ENCODE data around the gene PAX7. TPM values are rescaled to one million over a fixed set of nuclear protein-coding genes. Genes with fewer than 3 reads are reported as not detected.

PAX7 gene
- total RNA-seq, 2 experiments from 2014 or later: not detected

DNA sequence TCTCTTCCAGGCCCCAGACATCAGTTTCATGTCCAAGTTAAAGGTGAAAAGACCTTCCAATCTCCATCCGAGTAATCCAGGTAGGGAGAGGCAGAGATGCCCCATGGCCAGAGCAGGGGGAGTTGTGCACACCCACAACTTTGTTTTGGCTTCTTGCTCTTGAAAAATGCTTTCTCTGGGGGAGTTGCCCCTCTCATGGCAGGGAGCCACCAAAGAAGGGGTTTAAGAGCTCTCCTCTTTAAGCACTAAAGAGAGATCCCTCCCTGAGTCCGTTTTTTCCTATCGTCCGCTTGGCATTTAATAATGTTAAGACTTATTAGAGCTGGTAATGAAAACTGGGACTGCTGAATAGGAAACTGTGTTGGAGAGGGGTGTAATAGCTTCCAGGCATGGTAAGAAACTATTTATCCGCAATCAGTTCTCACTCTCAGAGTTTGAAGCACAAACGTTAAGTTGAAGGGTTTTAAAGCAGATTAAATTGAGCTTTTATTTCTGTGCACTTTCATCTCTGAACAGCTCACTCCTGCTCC is 8.3 kb downstream of the PAX7 start:
- no peak for DNase-seq
- Mint-ChIP-seq H3K4me3 (no peak overlapping the region), H3K9me3 (no peaks in the 10 kb centered on the region), H3K4me1 (ENCODE audit: low read depth) (peaks cover 28% of the 10 kb centered on the region), H3K27me3 (peaks cover 84% of the 10 kb centered on the region), H3K36me3 (no peaks in the 10 kb centered on the region), H3K27ac (no peak overlapping the region)
- ChIA-PET POLR2A (no interaction called here), CTCF (no interaction called here)
- intact Hi-C loops (cut with micrococcal nuclease): no loop called here

DNA sequence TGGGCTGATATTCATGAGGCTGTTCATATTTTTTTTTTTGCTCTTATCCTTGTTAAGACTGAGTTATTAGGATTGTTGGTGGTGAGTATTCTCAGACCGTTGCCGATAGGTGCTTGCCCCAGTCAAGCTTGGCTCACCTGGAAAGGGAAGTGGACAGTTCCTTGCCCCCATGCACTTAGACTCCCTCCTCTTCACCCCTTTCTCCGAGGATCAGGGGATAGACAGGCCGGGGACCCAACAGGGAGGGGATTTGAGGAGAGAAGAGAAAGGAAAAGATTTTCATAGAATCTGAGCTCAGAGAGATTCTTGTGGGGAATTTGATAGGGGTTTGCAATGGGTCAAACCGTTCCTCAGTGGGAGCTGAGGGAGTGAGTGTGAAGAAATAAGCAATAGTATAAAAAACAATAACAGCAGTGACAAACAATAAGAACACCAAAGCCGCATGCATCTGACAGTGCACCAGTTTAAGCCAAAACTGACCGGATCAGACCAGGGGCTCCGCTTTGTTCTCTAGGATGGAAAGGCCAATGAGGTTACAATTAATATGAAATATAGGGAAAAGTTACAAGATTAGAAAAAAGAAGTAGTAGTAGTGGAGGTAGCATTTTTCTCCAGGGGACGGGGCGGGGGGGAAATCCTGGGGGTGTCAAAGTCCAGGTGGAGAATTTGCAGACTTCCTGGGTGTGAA is 8.9 kb downstream of the PAX7 start:
- no peak for DNase-seq
- Mint-ChIP-seq H3K27me3 (peaks cover 84% of the 10 kb centered on the region), H3K4me3 (no peak overlapping the region), H3K27ac (no peak overlapping the region), H3K4me1 (ENCODE audit: low read depth) (peaks cover 32% of the 10 kb centered on the region), H3K9me3 (no peaks in the 10 kb centered on the region), H3K36me3 (no peaks in the 10 kb centered on the region)
- CTCF ChIA-PET: no interaction called here
- POLR2A ChIA-PET: no interaction called here
- intact Hi-C loops (cut with micrococcal nuclease): no loop called here

DNA sequence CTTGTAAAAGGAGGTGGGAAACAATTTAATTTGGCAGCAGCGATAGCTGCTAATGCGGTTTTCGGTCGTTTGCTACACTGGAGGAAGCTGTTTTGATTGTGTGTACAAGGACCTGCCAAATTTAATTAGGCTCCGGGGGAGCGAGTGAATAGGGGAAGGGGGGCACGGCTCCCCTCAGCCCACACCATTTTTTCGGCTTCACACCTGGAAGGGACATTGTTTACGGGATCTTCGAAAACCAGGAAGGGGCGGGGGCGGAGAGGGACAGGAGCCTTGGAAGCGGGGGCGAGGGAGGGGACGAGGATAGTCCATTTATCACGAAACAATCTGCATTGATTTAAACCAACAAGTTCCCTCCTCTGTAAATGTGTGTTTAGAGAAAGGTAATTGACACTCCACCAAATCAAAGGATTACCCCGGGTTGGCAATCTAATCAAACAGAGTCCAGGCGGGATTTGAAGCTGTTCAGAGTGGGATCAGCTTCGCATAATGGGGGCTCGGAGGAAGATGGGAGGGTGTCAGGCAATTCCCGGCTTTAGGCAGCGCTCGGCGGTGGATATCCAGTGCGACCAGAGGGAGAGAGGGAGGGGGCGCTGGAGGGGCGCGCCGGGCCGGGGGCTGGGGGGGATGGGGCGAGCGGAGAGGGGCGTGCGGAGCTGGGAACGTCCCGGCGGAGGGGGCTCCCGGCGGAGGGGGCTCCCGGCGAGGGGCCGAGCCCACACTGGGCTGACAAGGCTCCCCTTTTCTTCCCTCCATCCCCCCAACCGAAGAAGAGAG is 9.8 kb downstream of the PAX7 start:
- no peak overlapping the region for H3K27ac Mint-ChIP-seq
- no peak for DNase-seq
- no peaks in the 10 kb centered on the region for H3K36me3 Mint-ChIP-seq
- POLR2A ChIA-PET: no interaction called here
- intact Hi-C loops (cut with micrococcal nuclease): no loop called here
- H3K9me3 Mint-ChIP-seq: no peaks in the 10 kb centered on the region
- CTCF ChIA-PET: no interaction called here
- H3K4me3 Mint-ChIP-seq: no peak overlapping the region
- H3K27me3 Mint-ChIP-seq: peaks cover 86% of the 10 kb centered on the region
- peaks cover 41% of the 10 kb centered on the region for H3K4me1 Mint-ChIP-seq (ENCODE audit: low read depth)

DNA sequence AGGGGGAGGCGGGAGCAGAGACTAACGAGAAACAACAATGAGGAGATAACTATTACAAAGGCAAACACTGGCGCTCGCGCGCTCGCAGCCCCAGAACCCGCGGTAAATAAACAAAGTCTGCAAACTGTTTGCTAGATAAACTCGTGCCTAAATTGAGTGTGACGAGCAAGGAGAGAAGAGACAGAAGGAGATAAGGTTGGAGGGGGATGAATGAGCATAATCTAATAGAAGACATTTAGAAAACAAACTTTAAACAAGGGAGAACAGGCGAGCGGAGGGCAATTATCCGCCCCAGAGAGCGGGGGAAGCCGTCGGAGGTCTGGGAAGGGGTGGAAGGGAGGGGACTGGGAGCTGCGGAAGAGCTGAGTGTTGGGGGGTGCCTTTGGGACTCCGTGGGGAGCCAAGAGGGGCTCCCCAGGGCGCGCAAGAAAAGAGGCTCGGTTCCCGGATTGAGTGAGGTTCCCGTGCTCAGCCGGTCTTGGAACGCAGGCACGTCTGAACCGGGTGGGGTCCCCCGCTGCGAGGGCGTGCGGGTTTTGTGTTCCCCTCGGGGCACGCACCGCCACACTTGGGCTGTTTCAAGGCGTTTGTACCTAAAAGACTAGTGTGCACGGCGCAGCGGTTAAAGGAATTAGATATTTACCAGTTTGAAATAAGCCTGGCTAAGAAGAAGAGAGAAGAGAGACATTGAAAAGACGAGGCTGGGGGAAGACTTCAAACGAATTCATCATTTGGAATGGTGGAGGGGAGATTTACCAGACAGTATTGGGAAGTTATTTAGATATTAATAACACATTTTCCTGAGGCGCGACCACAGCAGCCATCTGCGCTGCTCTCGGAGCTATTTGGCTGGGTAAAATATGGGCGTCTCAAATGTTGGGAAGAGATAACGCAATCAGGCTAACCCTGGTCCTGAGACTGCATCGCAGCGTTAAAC is 10.6 kb downstream of the PAX7 start:
- ChIA-PET CTCF (no interaction called here), POLR2A (interaction anchor here (0.6 kb wide), 1 partner anchor 86 kb away, joined by 3 read pairs; no protein-coding TSS in a partner anchor)
- no peak overlapping the region for H3K27ac Mint-ChIP-seq
- H3K4me3 Mint-ChIP-seq: no peak overlapping the region
- peaks cover 42% of the 10 kb centered on the region for H3K4me1 Mint-ChIP-seq (ENCODE audit: low read depth)
- H3K27me3 Mint-ChIP-seq: peaks cover 86% of the 10 kb centered on the region
- DNase-seq: no peak
- H3K36me3 Mint-ChIP-seq: no peaks in the 10 kb centered on the region
- H3K9me3 Mint-ChIP-seq: no peaks in the 10 kb centered on the region
- intact Hi-C loops (cut with micrococcal nuclease): no loop called here

DNA sequence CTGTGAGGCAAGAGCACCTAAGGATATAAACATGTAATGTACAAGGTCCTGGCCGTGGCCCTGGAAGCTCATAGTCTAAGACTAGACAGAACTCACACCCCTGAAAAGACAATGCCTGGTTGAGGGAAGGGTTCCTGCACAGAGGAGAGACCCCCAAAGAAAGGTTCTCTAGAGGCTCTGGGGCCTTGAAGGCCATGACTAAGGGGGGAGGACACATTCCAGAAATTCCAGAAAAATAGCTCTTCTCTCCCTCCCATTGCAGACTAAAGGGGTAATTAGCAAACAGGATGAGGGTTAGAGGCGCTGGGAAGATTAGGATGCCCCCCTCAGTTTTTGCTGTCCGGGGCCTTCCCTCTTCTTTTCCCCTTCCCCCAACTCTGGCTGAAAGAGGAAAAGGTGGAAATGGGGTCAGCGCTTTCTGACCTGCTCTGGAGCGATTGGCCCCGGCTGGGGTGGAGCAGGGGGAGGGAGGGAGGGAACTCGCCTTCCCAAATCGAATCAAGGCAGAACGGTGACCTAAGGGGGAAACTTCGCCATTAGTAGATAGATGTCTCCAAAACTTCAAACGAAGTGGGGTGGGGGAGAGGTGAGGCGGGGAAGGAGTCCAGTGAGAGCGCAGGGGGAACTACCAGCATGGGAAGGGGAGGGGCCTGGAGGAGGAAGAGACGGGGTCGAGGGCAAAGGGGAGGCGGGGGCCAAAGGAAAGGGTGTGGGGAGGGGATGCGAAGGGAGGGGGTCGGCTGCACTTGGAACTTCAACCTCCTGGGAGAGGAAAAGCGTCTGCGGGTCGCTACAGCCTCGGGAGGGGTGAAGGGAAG is 11.8 kb downstream of the PAX7 start:
- H3K27ac Mint-ChIP-seq: no peak overlapping the region
- DNase-seq: no peak
- H3K27me3 Mint-ChIP-seq: peaks cover 80% of the 10 kb centered on the region
- H3K4me1 Mint-ChIP-seq (ENCODE audit: low read depth): peaks cover 43% of the 10 kb centered on the region
- H3K4me3 Mint-ChIP-seq: no peak overlapping the region
- ChIA-PET POLR2A (no interaction called here), CTCF (no interaction called here)
- H3K9me3 Mint-ChIP-seq: no peaks in the 10 kb centered on the region
- intact Hi-C loops (cut with micrococcal nuclease): no loop called here
- no peaks in the 10 kb centered on the region for H3K36me3 Mint-ChIP-seq

DNA sequence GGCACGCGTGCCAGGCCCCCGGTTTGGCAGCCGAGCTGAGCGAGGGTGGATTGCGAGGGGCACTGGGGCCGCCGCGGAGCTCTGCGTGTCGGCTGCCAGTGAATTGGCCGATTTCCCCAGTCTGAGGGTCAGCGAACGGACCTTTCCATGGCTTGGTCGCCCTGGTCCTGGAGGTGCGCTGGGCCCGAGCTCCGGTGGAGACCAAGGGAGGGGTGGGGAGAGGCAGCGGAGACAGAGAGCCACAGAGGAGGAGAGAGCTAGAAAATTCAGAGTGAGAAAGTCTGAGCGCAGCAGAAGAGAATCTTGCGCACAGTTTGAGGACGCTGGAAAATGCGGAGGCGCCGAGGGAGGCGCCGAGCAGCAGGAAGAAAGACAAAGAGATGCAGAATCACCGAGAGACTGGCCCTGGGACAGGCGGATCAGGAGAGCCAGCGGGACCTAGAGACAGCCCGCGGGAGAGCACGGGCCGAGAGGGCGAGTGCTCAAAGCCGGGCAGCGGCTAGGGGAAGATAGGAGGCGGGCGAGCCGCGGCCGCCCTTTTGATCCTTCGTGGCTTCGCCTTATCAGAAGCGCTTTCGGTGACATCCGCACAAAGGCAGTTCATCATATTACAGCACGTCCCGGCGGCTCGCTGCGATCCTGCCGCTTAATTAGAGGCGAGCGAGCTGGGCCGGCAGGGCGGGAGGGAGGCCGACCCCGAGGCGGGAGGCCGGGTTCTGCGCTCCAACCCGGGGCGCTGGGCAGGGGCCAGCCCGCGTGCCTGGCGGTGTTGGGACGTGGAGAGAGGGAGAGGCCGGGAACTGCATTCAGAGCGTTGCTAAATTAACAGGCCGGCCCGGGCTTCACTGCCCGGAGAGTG is 12.7 kb downstream of the PAX7 start:
- CTCF ChIA-PET: no interaction called here
- intact Hi-C loops (cut with micrococcal nuclease): loop anchor here (1.0 kb wide), 1 partner anchor 11 kb away; no protein-coding TSS in a partner anchor
- Mint-ChIP-seq H3K4me1 (ENCODE audit: low read depth) (peaks cover 43% of the 10 kb centered on the region), H3K27ac (no peak overlapping the region), H3K27me3 (peaks cover 81% of the 10 kb centered on the region), H3K36me3 (no peaks in the 10 kb centered on the region), H3K9me3 (no peaks in the 10 kb centered on the region), H3K4me3 (no peak overlapping the region)
- POLR2A ChIA-PET: no interaction called here
- no peak for DNase-seq

DNA sequence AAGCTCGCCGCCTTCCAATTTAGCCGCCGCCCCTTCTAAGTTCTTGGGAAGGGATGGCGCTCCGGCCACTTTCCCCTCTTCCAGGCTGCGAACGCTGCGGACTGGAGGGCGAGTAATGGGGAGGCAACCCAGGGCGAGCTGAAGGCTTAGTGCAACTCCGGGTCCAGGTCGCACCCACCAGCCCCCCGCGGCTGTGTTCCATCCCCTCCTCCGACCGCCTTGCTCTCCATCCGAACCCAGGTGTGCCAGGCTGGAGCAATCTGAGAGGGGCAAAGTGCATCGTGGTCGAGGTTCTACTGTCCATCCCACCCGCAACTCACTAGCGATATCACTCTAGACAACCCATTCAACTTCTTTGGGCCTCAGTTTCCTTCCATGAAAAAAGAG is 13.4 kb downstream of the PAX7 start:
- H3K36me3 Mint-ChIP-seq: no peaks in the 10 kb centered on the region
- H3K27me3 Mint-ChIP-seq: peaks cover 81% of the 10 kb centered on the region
- ChIA-PET POLR2A (no interaction called here), CTCF (no interaction called here)
- no peak overlapping the region for H3K4me3 Mint-ChIP-seq
- no peak for DNase-seq
- intact Hi-C loops (cut with micrococcal nuclease): loop anchor here (1.0 kb wide), 1 partner anchor 12 kb away; no protein-coding TSS in a partner anchor
- peaks cover 43% of the 10 kb centered on the region for H3K4me1 Mint-ChIP-seq (ENCODE audit: low read depth)
- H3K27ac Mint-ChIP-seq: no peak overlapping the region
- H3K9me3 Mint-ChIP-seq: no peaks in the 10 kb centered on the region

DNA sequence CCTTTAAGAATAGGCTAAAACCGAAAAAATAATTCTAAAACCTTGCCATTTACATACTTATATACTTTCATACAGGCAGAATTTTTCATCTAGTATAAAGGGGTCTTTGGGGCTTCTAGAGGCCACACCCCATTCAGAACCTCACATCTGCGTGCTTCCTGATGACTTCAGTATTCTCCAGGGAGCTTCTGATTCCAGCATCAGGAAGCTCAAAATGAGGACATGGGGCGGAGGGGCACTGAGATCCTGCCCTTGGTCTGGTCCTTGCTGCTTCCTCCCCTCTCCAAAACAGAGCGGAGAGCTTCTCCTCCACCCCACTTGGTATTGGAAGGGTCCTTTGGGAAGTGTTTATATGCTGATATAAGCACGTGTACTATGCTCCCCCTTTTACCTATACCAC is 13.8 kb downstream of the PAX7 start:
- Mint-ChIP-seq H3K4me1 (ENCODE audit: low read depth) (peaks cover 43% of the 10 kb centered on the region), H3K4me3 (no peak overlapping the region), H3K27me3 (peaks cover 78% of the 10 kb centered on the region), H3K36me3 (no peaks in the 10 kb centered on the region), H3K27ac (no peak overlapping the region), H3K9me3 (no peaks in the 10 kb centered on the region)
- ChIA-PET CTCF (no interaction called here), POLR2A (no interaction called here)
- no peak for DNase-seq
- intact Hi-C loops (cut with micrococcal nuclease): loop anchor here (1.0 kb wide), 1 partner anchor 12 kb away; no protein-coding TSS in a partner anchor

DNA sequence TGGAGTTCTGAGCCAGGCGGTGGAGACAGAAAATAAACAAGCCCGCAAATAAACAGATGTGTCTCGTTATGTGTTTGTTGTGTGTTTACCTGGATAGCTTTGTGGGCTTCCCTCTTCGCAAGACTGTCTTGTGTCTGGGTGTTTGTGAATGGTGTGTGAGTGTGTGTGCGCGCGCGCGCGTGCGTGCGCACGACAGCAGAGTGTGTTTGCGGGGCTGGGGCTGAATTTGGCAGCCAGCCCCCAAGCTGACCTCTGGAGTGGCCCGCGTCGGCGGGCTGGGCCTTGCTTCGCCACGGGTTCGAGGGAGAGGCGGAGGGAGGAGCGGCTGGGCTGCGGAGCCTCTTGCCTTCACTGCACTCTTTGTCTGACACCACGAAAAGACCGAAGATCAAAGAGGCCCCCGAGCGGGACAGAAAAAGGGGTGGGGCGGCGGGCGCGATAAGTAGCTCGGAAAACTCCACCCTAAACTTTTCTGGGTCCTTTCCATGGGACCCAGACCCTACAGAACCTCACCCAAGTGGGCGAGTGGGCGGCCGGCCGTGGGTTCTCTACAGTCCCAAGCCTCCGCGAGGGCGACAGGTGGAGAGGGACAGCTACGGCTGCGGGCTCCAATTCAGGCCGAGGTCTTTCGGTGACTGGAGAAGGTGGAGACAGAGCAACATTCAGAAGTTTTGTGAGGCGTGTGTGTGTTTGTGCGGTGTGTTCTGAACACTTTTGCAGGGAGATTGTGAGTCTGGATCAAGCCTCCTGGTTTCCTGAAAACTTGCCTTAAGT is 14.5 kb downstream of the PAX7 start:
- no peak overlapping the region for H3K4me3 Mint-ChIP-seq
- no peak for DNase-seq
- ChIA-PET POLR2A (no interaction called here), CTCF (no interaction called here)
- no peak overlapping the region for H3K27ac Mint-ChIP-seq
- H3K36me3 Mint-ChIP-seq: no peaks in the 10 kb centered on the region
- peaks cover 76% of the 10 kb centered on the region for H3K27me3 Mint-ChIP-seq
- intact Hi-C loops (cut with micrococcal nuclease): loop anchor here (1.0 kb wide), 1 partner anchor 13 kb away; no protein-coding TSS in a partner anchor
- H3K4me1 Mint-ChIP-seq (ENCODE audit: low read depth): peaks cover 41% of the 10 kb centered on the region
- no peaks in the 10 kb centered on the region for H3K9me3 Mint-ChIP-seq

DNA sequence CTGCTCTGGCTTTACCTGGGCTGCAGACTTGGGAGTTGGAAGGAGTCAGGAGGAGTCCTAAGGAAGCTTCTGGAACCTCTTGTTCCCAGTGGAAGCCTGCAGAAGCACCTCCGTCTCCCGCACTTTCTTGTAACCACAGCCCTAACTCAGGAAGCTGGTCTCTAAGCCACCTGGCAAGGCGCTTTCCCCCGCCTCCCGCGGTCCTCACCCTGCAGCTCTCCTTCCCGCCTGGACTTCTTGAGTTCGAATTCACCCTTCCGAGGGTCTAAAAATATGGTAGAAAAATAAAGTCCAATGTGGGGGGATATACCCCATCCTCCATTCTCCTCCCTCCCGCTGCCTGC is 15.1 kb downstream of the PAX7 start:
- Mint-ChIP-seq H3K27me3 (peaks cover 76% of the 10 kb centered on the region), H3K4me1 (ENCODE audit: low read depth) (peaks cover 40% of the 10 kb centered on the region), H3K9me3 (no peaks in the 10 kb centered on the region), H3K4me3 (no peak overlapping the region), H3K27ac (no peak overlapping the region), H3K36me3 (no peaks in the 10 kb centered on the region)
- intact Hi-C loops (cut with micrococcal nuclease): no loop called here
- POLR2A ChIA-PET: no interaction called here
- no peak for DNase-seq
- CTCF ChIA-PET: no interaction called here
